OCI-LY1 (cell line): Measurements from ENCODE around the gene ADCY1.

Experiments used
- CTCF ChIP-seq: fragments of 200-600 bp; sonication (generic), shearing (Covaris generic); IDR thresholded peaks from 2 replicates; pipeline ENCODE4 v1.5.1; 2017; ENCODE audit warnings: mild to moderate bottlenecking, antibody characterized with exemption, low read length, moderate library complexity, mixed read lengths
- EZH2 ChIP-seq: fragments of 200-600 bp; sonication (generic), shearing (Covaris generic); IDR thresholded peaks from 2 replicates; pipeline ENCODE4 v1.8.0; 2017; ENCODE audit warnings: borderline replicate concordance, mixed run types, mild to moderate bottlenecking, antibody characterized with exemption, low read length, moderate library complexity, mixed read lengths

- no peak for TF ChIP-seq CTCF
- no peak for TF ChIP-seq EZH2
These were observed 30.7 kb upstream of the ADCY1 start for GRCh38 chr7:45543473-45543872.
